ENCODE results near the gene MAGEB16. TPM values are rescaled to one million over a fixed set of nuclear protein-coding genes. Genes with fewer than 3 reads are reported as not detected.

MAGEB16 gene
- not detected in 3 replicates for total RNA-seq
- long read RNA-seq: 0 reads

DNA sequence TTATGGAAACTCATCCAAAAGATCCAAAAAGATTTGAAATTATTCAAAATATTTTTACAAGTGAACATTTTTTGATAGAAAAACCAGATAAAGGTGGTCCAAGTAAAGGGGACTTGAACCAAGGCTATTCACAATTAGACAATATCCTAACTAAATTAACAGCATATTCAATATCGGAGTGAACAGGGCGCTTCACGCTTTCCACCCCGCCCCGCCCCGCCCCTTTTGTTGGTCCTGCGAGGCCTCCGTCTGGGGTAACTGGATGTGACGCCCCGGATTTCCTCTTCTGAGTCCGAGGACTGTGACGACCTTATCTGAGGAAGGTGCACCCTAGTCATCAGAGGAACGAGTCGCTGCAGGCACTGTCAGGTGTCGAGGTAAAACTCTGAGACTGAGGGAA is at the start of gene MAGEB16:
Gene MAGEB16 (plus strand): TSS at position 301 of the 400 bp plus-strand sequence. CDS start 3,855 bp downstream, outside the sequence.
- Mint-ChIP-seq H3K4me3 (ENCODE audit: unreplicated experiment) (no peak within 1 kb of the TSS), H3K4me1 (ENCODE audit: low read depth) (no peaks in the 10 kb centered on the region), H3K27me3 (ENCODE audit: low read depth) (no peaks in the 10 kb centered on the region), H3K27ac (ENCODE audit: unreplicated experiment) (no peak within 1 kb of the TSS), H3K36me3 (ENCODE audit: low read depth) (no peaks in the 10 kb centered on the region), H3K9me3 (ENCODE audit: low read depth) (peaks cover 35% of the 10 kb centered on the region)
- no peak for DNase-seq (ENCODE audit: low spot score)
- TF ChIP-seq, protein P1, sequence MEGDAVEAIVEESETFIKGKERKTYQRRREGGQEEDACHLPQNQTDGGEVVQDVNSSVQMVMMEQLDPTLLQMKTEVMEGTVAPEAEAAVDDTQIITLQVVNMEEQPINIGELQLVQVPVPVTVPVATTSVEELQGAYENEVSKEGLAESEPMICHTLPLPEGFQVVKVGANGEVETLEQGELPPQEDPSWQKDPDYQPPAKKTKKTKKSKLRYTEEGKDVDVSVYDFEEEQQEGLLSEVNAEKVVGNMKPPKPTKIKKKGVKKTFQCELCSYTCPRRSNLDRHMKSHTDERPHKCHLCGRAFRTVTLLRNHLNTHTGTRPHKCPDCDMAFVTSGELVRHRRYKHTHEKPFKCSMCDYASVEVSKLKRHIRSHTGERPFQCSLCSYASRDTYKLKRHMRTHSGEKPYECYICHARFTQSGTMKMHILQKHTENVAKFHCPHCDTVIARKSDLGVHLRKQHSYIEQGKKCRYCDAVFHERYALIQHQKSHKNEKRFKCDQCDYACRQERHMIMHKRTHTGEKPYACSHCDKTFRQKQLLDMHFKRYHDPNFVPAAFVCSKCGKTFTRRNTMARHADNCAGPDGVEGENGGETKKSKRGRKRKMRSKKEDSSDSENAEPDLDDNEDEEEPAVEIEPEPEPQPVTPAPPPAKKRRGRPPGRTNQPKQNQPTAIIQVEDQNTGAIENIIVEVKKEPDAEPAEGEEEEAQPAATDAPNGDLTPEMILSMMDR (IDR thresholded peaks at IDR 0.05): no peak

DNA sequence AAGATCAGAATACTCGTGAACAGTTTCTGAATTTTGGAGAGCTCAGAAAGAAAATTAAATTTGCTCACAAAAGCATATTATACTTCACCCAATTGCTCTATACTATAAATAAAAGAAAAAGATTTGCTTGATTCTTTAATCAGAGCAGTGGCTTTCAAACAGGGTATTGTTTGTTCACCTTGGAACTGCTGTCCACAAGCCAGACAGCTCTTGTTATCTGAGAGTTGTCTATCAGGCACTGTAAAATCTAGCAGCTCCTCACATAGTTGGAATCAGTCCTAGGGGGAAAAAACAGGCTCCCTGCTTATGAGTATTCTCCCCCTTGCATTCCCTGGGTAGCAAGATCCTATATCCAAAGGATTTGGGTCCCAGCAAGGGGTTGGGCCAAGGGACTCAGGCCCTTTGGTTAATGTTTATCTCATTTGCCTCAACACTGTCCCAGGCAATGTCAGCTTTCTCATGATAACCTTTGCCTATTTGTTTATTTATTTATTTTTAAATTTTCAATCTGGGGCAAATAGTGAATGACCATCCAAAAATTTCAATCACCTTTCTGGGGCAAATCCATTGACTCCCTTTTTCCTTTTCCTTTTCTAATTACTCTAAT is 24.1 kb upstream of the MAGEB16 start:
- no peak for DNase-seq (ENCODE audit: low spot score)
- H3K4me1 Mint-ChIP-seq (ENCODE audit: low read depth): no peaks in the 10 kb centered on the region
- H3K27me3 Mint-ChIP-seq (ENCODE audit: low read depth): no peaks in the 10 kb centered on the region
- H3K4me3 Mint-ChIP-seq (ENCODE audit: unreplicated experiment): no peak overlapping the region
- no peak overlapping the region for H3K27ac Mint-ChIP-seq (ENCODE audit: unreplicated experiment)
- peaks cover 6% of the 10 kb centered on the region for H3K9me3 Mint-ChIP-seq (ENCODE audit: low read depth)
- no peaks in the 10 kb centered on the region for H3K36me3 Mint-ChIP-seq (ENCODE audit: low read depth)
- TF ChIP-seq, protein P1 (IDR thresholded peaks at IDR 0.05): no peak

DNA sequence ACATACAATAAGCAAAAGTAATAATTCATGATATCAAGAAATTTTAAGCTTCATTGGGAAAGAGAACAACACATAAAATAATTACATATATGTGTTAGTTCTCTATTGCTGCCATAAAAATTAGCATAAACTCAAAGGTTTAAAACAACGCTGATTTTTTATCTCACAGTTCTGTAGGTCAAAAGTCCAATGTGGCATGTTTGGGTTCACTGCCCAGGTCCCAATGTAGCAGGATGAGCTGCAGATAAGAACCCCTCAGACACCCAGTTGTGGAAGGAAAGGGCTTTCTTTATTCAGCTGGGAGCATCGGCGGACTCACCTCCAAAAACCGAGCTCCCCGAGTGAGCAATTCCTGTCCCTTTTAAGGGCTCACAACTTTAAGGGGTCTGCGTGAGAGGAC is 13.1 kb upstream of the MAGEB16 start:
- Mint-ChIP-seq H3K9me3 (ENCODE audit: low read depth) (no peaks in the 10 kb centered on the region), H3K27ac (ENCODE audit: unreplicated experiment) (no peak overlapping the region), H3K27me3 (ENCODE audit: low read depth) (no peaks in the 10 kb centered on the region), H3K4me3 (ENCODE audit: unreplicated experiment) (no peak overlapping the region), H3K36me3 (ENCODE audit: low read depth) (no peaks in the 10 kb centered on the region), H3K4me1 (ENCODE audit: low read depth) (no peaks in the 10 kb centered on the region)
- DNase-seq (ENCODE audit: low spot score): no peak
- TF ChIP-seq, protein P1 (IDR thresholded peaks at IDR 0.05): no peak

DNA sequence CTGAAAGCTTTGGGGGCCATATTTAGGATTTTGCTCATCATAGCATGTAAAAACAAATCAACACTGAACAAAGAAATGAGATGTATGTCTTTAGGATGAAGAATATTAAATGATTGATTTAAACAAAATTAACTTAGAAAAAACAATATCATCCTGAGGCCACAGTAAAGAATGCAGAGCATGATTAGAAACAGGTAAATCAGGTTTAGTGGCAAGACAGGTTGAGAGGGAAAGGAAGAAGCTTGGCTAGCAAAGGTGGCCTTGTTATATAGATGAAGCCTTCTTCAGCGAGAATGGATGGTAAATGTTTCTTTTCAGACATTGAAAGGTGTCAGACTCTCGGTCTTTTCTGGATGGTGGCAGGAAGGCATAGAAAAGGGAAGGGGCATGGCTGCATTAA is 11.9 kb upstream of the MAGEB16 start:
- Mint-ChIP-seq H3K36me3 (ENCODE audit: low read depth) (no peaks in the 10 kb centered on the region), H3K4me3 (ENCODE audit: unreplicated experiment) (no peak overlapping the region), H3K27me3 (ENCODE audit: low read depth) (no peaks in the 10 kb centered on the region), H3K9me3 (ENCODE audit: low read depth) (no peaks in the 10 kb centered on the region), H3K27ac (ENCODE audit: unreplicated experiment) (no peak overlapping the region), H3K4me1 (ENCODE audit: low read depth) (no peaks in the 10 kb centered on the region)
- TF ChIP-seq, protein P1 (IDR thresholded peaks at IDR 0.05): no peak
- no peak for DNase-seq (ENCODE audit: low spot score)

DNA sequence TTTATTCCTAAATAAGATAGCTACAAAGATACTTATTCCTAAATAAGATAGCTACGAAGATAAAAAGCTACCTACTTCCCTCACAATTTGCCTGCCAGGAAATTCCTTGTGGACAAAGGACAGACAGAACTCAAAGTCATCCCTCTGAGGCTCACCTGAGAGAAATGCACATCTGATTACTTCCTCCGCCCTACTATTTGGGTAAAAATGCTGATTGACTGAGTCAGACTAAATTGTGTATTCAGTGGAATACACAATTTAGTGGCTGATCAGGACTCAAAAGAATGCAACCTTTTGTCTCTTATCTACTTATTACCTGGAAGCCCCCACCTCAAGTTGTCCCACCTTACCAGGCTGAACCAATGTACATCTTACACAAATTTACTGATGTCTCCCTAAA is 10.3 kb upstream of the MAGEB16 start:
- Mint-ChIP-seq H3K4me3 (ENCODE audit: unreplicated experiment) (no peak overlapping the region), H3K9me3 (ENCODE audit: low read depth) (no peaks in the 10 kb centered on the region), H3K4me1 (ENCODE audit: low read depth) (no peaks in the 10 kb centered on the region), H3K36me3 (ENCODE audit: low read depth) (no peaks in the 10 kb centered on the region), H3K27ac (ENCODE audit: unreplicated experiment) (no peak overlapping the region), H3K27me3 (ENCODE audit: low read depth) (no peaks in the 10 kb centered on the region)
- TF ChIP-seq, protein P1 (IDR thresholded peaks at IDR 0.05): no peak
- no peak for DNase-seq (ENCODE audit: low spot score)
